Colon (tissue), 2 donors: ENCODE measurements around the gene CBFA2T3.
"Not testable (repeated sequence)": the region's sequence is repeated elsewhere in the genome, so short reads cannot be mapped to it uniquely, and the experiment has no call there.

Experiments used
- FAIRE-seq: peaks from 2 replicates; lab custom pipeline; 2012; peaks lifted over from hg19 to GRCh38; lab: Jason Lieb, UNC
- donor health status: control.
- donor health status: control.

CBFA2T3 gene

DNA sequence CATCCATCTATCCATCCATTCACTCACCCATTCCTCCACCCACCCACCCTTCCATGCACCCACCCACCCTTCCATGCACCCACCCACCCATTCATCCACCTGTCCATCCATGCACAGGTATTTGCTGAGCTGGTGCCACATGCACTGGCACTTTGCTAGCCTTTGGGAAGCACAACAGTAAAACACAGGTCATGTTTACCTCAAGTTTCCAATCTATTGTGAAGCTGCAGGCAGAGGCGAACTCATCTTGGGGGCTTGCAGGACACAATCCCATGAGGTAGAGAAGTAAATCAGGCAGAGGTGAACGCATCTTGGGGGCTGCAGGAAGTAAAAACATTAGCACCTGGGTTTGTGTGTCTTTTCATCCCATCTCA lies 35.6 kb upstream of the CBFA2T3 start:
- no peak for FAIRE-seq

- FAIRE-seq = no peak
Measured at GRCh38 chr16:89011909-89012621, 35.1 kb upstream of the CBFA2T3 start.

- no peak for FAIRE-seq
Measured at GRCh38 chr16:89010210-89010925, 33.4 kb upstream of the CBFA2T3 start.

DNA sequence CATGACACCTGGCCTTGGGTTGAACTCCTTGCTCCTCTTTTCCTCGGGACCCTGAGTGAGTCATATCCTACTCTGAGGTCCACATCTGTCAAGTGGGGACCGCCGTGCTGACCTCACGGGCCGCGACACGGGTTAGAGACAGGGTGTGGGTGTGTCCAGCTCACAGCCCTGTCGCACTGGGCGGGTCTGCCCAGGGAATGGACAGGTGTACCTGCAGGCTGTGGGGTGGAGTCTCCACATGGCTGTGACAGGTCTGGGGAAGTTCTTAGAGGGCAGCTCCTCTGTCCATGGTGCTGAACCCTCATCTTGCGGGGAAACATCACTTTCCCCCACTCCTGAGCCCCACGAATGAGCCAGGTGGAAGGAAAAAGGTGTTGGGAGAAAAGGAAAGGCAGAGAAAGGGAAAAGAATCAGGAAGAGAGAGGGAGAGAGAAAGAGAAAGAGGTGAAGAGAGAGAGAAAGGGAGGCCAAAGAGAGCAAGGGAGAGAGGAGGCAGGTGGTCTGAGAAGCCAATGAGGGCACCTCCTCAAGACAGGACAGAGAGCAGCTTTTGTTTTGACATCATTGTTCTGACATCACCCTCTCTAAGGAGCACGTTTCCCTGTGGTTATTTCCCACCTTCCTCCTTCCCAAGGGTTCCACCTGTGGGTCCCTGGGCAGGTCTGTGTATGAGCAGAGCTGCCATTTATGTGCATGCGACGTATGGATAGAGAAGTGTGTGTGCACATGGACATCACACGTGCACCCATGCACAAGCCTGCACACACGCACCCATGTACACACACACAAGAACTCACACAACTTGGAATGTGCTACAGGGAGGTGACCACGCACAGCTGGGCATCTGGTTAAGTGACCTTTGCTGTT lies 32.6 kb upstream of the CBFA2T3 start:
- no peak for FAIRE-seq

GRCh38 chr16:89008796-89009195 lies 31.8 kb upstream of the CBFA2T3 start:
- not testable (repeated sequence) for FAIRE-seq

- FAIRE-seq = no peak
Measured at GRCh38 chr16:89007371-89008249, 30.6 kb upstream of the CBFA2T3 start.

DNA sequence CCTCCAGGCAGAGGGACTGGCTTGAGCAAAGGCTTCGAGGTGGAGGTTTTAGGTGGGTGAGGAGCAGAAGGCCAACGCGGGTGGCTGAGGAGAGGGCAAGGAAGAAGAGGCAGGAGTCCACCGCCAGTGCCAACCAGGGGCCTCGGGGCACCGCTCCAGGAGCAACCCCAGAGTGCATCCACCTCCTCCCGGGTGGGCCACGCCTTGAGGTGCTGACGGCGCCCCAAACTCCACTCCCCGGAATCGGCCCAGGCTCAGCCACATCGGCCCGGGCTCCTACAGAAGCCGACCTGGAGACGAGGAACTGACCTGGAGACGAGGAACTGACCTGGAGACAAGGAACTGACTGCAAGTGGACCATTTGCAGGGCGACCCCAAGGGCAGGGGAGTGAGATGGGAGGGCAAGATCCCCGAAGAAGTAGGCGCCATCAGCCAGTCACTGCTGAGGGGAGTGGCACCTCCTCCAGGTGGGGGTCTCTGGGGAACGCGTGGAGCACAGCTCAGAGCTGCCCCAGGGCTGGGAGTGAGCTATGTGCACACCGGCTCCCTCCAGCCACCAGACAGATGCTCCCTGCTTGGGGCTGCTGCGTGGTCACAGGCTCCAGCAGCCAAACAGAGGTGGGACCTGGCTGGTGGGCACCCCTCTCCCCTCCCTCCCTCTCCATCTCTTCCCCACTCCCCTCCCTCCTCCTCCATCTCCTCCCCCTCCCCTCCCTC lies 29.2 kb upstream of the CBFA2T3 start:
- no peak for FAIRE-seq

DNA sequence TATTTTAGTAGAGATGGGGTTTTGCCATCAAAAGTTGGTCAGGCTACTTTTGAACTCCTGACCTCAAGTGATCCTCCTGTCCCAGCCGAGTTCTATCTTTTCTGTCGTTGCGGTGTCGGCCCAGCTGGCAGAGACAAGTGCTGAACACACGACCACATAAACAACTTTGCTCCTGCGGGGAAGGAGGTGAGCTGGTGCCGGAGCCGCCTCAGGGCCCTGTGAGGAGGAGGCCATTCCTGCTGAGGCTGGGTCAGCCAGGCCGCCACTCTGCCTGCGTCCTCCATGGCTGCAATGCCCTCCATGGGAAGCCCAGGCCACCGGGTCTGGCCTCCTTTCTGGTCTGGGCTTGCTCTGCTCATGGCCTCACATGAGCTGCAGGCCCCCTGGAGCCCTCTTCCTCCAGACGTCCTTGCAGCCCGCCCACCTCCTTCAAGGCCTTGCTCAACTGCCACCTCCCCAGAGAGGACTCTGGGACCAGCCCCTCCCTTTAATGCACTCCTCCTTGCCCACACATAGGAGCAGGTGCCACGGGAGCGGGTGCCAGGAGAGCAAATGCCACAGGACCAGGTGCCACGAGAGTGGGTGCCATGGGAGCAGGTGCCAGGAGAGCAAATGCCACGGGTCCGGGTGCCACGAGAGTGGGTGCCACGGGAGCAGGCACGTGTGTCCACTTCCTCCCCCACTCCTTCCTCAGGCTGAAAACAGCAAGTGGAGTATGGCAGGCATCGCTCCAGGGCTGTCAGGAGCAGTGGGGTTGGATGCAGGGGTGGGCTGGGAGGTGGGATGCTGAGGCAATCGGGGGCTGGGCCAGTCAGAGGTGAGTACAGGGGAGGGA lies 28.4 kb upstream of the CBFA2T3 start:
- no peak for FAIRE-seq

DNA sequence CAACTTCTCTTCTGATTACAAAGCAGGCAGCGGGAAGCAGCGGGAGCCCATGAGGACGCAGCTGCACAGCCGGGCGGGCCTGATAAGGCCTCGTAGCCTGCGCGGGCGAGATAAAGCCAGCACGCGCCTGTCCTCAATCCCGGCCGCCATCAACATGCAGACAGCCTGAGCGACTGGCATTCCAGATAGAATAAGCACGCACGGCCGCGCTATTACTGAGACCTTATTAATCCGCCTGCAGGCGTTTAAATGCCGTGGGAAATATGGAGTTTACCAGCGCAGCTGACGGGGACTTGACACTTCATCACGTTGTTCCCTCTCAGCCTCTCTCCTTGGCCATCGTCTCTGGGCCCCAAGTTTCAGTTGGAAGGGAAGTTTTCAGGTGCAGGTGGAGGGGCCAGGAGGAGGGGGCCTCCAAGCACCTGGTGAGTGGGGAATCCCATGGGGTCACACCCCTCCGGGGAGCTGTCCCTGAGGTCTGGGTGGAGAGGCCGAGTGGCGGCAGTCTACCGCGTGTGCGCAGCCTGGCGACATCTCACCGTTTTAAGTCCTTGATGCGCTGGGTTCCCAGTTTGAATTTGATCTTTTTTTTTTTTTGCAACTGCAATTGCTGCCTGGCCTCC lies 27.3 kb upstream of the CBFA2T3 start:
- no peak for FAIRE-seq

DNA sequence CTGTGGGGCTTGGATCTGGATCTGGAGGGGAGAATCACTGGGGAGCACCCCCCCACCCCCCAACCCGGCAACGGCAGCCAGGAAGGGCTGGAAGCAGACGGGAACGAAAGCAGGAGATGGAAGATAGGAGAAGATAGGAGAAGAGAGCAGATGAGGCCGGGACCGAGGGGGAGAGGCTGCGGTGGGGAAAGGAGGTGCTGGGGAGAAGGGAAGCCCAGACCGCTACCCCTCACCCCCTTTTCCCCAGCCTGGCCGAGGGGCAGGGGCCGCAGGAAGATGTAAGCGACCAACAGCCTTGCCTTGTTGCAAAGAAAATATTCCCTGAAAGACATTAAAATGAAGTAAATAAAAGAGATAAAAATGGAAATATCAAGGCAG lies 26.8 kb upstream of the CBFA2T3 start:
- FAIRE-seq = no peak

DNA sequence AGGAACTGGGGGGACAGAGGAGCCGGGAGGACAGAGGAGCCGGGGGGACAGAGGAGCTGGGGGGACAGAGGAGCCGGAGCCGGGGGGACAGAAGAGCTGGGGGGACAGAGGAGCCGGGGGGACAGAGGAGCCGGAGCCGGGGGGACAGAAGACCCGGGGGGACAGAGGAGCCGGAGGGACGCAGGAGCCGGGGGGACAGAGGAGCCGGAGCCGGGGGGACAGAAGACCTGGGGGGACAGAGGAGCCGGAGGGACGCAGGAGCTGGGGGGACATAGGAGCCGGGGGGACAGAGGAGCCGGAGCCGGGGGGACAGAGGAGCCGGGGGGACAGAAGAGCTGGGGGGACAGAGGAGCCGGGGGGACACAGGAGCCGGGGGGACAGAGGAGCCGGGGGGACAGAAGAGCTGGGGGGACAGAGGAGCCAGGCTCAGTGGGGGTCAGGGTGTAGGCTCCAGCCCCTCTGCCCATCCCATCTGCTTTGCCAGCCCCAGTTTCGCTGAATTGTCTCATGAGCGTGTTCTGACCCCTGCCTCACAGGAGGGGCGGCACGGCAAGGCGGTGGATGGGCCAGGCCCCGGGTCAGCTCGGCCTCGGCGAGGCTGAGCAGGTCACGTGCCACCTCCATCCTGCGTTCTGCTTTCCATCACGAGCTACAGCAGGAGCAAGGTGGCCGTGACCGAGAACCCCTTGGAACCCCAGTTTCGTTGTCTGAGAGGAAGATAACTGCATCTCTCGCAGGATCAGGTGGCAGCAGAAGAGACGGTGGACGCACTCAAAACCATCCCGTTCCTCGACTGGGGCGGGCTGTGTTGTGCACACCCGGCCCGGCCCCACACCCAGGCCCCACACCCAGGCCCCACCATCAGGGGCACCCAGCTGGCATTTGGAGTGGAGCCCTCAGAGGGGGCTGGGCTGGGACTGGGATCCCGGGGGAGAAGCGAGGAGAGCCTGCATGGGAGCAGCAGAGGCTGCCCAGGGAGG lies 26.1 kb upstream of the CBFA2T3 start:
- no peak for FAIRE-seq

DNA sequence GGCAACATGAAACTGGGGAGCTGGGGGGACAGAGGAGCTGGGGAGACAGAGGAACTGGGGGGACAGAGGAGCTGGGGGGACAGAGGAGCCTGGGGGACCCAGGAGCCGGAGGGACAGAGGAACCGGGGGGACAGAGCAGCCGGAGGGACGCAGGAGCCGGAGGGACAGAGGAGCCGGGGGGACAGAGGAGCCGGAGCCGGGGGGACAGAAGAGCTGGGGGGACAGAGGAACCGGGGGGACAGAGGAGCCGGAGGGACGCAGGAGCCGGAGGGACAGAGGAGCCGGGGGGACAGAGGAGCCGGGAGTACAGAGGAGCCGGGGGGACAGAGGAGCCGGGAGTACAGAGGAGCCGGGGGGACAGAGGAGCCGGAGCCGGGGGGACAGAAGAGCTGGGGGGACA lies 25.1 kb upstream of the CBFA2T3 start:
- FAIRE-seq = not testable (repeated sequence)

DNA sequence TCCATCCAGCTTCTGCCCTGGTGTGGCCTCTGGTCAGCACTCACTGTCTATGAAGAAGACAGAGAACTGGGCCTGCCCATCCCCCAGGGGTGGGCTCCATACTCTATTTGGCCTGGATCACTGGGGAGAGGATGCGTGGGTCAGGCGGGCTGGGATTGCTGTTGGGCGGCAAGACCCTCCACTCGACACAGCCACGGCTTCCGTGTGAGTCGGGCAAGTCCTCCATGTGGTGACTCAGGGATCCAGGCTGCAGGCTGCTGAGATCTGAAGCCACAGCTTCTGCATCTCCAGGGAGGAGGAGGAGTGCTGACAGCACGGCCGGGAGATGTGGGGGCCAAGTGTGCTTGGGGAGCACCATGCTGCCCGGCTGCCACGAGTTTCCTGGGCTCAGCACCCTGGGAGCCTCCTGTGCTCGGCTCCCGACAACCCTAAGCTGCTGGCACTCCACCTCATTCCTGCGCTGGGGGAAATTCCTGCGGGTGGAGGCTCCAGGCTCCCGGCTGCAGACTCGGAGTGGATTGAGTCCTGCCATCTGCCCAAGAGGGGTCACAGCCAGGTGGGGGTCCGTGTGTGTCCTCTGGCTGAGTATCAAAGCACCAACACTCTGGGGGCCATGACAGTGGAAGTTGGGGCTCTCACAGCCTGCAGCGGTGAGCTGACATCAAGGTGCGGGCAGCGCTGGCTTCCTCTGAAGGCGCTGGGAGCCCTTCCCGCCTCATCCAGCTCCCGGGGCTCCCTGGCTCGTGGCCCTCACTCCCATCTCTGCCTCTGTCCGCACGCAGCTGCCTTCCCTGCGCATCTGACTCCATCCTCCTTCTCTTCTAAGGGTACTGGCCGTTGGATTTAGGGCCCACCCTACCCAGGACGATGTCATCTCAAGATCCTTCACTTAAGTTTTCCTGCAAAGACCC lies 24.4 kb upstream of the CBFA2T3 start:
- no peak for FAIRE-seq

GRCh38 chr16:89000207-89000959 lies 23.4 kb upstream of the CBFA2T3 start:
- no peak for FAIRE-seq

DNA sequence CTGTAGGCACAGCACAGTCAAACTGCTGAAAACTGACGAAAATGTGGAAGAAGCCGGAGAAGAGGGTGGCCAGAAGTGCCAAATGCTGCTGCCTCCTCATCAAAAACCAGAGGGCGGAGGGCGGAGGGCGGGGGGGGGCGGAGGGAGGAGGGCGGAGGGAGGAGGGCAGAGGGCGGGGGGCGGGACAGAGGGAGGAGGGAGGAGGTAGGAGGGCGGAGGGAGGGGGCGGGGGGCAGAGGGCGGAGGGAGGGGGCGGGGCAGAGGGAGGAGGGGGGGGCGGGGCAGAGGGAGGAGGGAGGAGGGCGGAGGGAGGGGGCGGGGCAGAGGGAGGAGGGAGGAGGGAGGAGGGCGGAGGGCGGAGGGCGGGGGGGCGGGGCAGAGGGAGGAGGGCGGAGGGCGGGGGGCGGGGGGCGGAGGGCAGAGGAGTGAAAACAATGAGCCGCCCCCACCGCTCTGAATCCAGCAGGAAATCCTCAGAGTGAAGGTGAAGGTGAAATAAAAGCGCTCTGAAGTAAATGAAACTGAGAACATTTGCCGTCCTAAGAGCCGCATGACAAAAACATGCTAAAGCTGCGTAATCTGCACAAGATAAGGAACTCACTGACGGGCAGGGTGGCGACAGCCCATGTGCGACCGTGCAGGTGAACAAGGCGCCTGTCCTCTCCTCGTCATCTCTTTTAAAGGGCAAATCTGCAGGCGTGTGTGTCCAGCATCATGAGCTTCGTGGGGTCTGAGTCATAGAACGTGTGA lies 22.6 kb upstream of the CBFA2T3 start:
- no peak for FAIRE-seq
